Prostate gland (tissue), 2 donors: ENCODE measurements around the gene BTBD2.

Experiments used
- POLR2A ChIP-seq: fragments of 450-650 bp; IDR thresholded peaks from one replicate; pipeline ENCODE4 v1.6.1; 2016; ENCODE audit warnings: antibody characterized with exemption, mild to moderate bottlenecking
- POLR2AphosphoS5 ChIP-seq: sonication (generic); formaldehyde crosslinking; IDR thresholded peaks from one replicate; pipeline ENCODE4 v1.6.1; 2017; ENCODE audit warnings: antibody characterized with exemption
- TF ChIP-seq, protein P1 (sequence below), 4 experiments: fragments of 200-600 bp in 2 of 4; fragments of 450-650 bp in 2 of 4; sonication (generic) in 2 of 4; IDR thresholded peaks; 1 replicate in 3 of 4; 2 replicates in 1 of 4; pipeline ENCODE4 v1.5.1; 2016 to 2019; ENCODE audit warnings: antibody characterized with exemption in 4 of 4, mild to moderate bottlenecking in 2 of 4, moderate library complexity in 2 of 4

DNA sequence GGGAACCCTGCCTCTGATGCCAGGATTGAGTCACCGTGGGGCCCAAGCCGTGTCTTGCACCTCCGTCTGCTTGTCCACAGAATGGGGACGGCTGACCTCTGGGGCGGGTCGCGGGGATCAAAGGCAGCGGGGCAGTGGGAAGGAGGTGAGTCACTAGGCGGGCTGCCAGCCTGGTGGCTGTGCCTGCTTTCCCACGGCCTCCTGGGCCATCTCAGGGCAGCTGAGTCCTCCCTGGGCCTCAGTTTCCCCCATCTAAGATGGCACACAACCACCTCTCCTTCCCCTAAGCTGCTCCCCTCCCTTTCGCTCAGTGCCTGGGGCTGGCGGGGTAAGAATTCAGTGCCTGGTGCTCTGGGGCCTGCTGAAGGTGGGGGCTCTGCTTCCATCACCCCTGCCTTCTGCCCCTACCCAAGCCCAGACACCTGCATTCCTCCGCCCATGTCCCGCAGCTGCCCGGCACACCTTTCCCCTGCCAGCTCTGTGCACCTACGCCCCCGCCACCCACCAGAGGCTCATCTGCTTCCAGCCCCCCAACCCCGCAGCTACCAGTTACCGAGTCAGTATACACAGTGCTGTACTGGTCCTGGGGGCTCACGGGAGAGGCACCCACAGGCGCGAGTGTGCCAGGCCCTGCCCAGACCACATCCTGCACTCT, 32.1 kb upstream of the BTBD2 start:
- TF ChIP-seq, protein P1, sequence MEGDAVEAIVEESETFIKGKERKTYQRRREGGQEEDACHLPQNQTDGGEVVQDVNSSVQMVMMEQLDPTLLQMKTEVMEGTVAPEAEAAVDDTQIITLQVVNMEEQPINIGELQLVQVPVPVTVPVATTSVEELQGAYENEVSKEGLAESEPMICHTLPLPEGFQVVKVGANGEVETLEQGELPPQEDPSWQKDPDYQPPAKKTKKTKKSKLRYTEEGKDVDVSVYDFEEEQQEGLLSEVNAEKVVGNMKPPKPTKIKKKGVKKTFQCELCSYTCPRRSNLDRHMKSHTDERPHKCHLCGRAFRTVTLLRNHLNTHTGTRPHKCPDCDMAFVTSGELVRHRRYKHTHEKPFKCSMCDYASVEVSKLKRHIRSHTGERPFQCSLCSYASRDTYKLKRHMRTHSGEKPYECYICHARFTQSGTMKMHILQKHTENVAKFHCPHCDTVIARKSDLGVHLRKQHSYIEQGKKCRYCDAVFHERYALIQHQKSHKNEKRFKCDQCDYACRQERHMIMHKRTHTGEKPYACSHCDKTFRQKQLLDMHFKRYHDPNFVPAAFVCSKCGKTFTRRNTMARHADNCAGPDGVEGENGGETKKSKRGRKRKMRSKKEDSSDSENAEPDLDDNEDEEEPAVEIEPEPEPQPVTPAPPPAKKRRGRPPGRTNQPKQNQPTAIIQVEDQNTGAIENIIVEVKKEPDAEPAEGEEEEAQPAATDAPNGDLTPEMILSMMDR (IDR thresholded peaks at IDR 0.05) = no peak
- TF ChIP-seq POLR2AphosphoS5 = no peak
- no peak for TF ChIP-seq POLR2A
